ENCODE measurements around the gene CEACAM19. TPM values are rescaled to one million over a fixed set of nuclear protein-coding genes. Genes with fewer than 3 reads are reported as not detected.

CEACAM19 gene
- total RNA-seq, 1 donor from 2014 or later = 1.1 TPM

GRCh38 chr19:44684892-44685863 is 13.9 kb downstream of the CEACAM19 start:
- no peak overlapping the region for H3K4me3 Mint-ChIP-seq
- no peaks in the 10 kb centered on the region for H3K9me3 Mint-ChIP-seq
- H3K27me3 Mint-ChIP-seq (ENCODE audit: insufficient read depth) = peaks cover 9% of the 10 kb centered on the region
- no peak for DNase-seq (ENCODE audit: low spot score)
- intact Hi-C loops (cut with micrococcal nuclease) = no loop called here
- peaks cover 33% of the 10 kb centered on the region for H3K4me1 Mint-ChIP-seq (ENCODE audit: low read depth)
- no peaks in the 10 kb centered on the region for H3K36me3 Mint-ChIP-seq (ENCODE audit: low read depth)
- H3K27ac Mint-ChIP-seq = peak overlapping the region; percentile 52

DNA sequence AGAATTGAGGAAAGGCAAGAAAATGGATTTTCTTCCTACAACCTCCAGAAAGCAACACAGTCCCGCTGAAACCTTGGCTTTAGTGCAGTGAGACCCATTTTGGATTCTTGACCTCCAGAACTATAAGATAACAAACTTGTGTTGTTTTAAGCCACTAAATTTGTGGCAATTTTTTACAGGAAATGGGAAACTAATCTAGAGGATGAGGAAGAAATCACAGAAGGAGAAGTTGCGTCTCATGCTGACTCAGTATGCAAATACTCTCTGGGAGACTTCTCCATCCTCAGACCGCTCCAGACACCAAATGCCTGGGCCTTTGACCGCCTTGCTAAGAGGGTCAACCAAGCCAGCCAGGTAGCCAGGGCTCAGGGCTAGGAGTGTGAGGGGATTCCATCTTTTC is 14.6 kb downstream of the CEACAM19 start:
- peaks cover 34% of the 10 kb centered on the region for H3K4me1 Mint-ChIP-seq (ENCODE audit: low read depth)
- H3K4me3 Mint-ChIP-seq = no peak overlapping the region
- H3K9me3 Mint-ChIP-seq = no peaks in the 10 kb centered on the region
- no peaks in the 10 kb centered on the region for H3K36me3 Mint-ChIP-seq (ENCODE audit: low read depth)
- peaks cover 9% of the 10 kb centered on the region for H3K27me3 Mint-ChIP-seq (ENCODE audit: insufficient read depth)
- DNase-seq (ENCODE audit: low spot score) = no peak
- intact Hi-C loops (cut with micrococcal nuclease) = no loop called here
- no peak overlapping the region for H3K27ac Mint-ChIP-seq

GRCh38 chr19:44686896-44687295 is 15.6 kb downstream of the CEACAM19 start:
- peaks cover 10% of the 10 kb centered on the region for H3K27me3 Mint-ChIP-seq (ENCODE audit: insufficient read depth)
- DNase-seq (ENCODE audit: low spot score) = no peak
- peaks cover 38% of the 10 kb centered on the region for H3K4me1 Mint-ChIP-seq (ENCODE audit: low read depth)
- intact Hi-C loops (cut with micrococcal nuclease) = no loop called here
- H3K9me3 Mint-ChIP-seq = no peaks in the 10 kb centered on the region
- no peak overlapping the region for H3K27ac Mint-ChIP-seq
- no peaks in the 10 kb centered on the region for H3K36me3 Mint-ChIP-seq (ENCODE audit: low read depth)
- no peak overlapping the region for H3K4me3 Mint-ChIP-seq

DNA sequence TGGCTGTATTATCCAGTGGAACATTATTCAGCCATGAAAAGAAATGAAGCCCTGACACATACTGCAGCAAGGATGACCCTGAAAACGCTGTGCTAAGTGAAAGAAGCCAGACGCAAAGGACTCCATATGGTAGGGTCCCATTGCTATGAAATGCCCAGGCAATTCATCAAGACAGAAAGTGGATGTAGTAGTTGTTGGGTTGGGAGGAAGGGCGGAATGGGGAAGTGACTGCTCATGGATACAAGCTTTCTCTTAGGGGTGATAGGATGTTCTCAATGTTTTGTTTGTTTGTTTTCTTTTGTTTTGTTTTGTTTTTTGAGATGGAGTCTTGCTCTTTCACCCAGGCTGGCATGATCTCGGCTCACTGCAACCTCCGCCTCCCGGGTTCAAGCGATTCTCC is 16.6 kb downstream of the CEACAM19 start:
- intact Hi-C loops (cut with micrococcal nuclease) = no loop called here
- Mint-ChIP-seq H3K27ac (no peak overlapping the region), H3K9me3 (no peaks in the 10 kb centered on the region), H3K4me1 (ENCODE audit: low read depth) (peaks cover 48% of the 10 kb centered on the region), H3K27me3 (ENCODE audit: insufficient read depth) (peaks cover 14% of the 10 kb centered on the region), H3K36me3 (ENCODE audit: low read depth) (no peaks in the 10 kb centered on the region), H3K4me3 (no peak overlapping the region)
- DNase-seq (ENCODE audit: low spot score) = no peak

- intact Hi-C loops (cut with micrococcal nuclease) = loop anchor here (1.0 kb wide), 3 partner anchors 35 to 262 kb away; no protein-coding TSS in a partner anchor
- peak; percentile 65 for DNase-seq (ENCODE audit: low spot score)
- no peak overlapping the region for H3K4me3 Mint-ChIP-seq
- peaks cover 58% of the 10 kb centered on the region for H3K4me1 Mint-ChIP-seq (ENCODE audit: low read depth)
- no peaks in the 10 kb centered on the region for H3K9me3 Mint-ChIP-seq
- peaks cover 2% of the 10 kb centered on the region for H3K36me3 Mint-ChIP-seq (ENCODE audit: low read depth)
- peak overlapping the region; percentile 6 for H3K27ac Mint-ChIP-seq
- peaks cover 10% of the 10 kb centered on the region for H3K27me3 Mint-ChIP-seq (ENCODE audit: insufficient read depth)
These were observed 18.2 kb downstream of the CEACAM19 start for GRCh38 chr19:44689290-44690130.

DNA sequence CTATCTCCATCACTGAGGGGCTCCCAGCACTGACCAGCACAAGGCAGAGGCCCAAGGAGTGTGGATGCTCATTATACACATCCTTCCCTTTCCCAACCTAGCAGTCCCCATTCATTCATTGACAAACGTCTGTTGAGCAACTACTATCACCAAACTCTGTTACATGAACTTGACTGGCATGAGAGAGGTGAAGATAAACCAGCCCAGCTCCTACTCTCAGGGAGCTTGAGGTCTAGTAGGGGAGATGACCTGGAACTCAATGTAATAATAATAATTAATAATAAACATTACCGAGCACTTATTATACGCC is 18.8 kb downstream of the CEACAM19 start:
- no peak overlapping the region for H3K4me3 Mint-ChIP-seq
- no peaks in the 10 kb centered on the region for H3K9me3 Mint-ChIP-seq
- H3K27me3 Mint-ChIP-seq (ENCODE audit: insufficient read depth) = peaks cover 10% of the 10 kb centered on the region
- intact Hi-C loops (cut with micrococcal nuclease) = no loop called here
- H3K36me3 Mint-ChIP-seq (ENCODE audit: low read depth) = peaks cover 2% of the 10 kb centered on the region
- peak overlapping the region; percentile 29 for H3K27ac Mint-ChIP-seq
- peaks cover 57% of the 10 kb centered on the region for H3K4me1 Mint-ChIP-seq (ENCODE audit: low read depth)
- no peak for DNase-seq (ENCODE audit: low spot score)

DNA sequence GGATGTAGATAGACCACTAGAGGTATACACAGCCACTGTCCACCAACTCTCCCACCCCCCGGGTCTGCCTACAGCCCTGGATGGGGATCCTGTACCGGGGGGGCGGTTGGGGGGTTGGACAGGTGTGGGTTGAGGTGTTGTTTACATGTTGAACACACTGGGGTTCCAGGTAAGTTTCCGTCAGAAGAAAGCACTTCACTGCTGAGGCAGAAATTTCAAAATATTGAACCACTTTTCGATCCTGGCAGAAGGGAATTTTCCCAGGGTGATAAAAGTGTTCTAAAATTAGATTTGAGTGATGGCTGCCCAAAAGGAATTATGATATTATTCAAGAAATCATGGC is 21.1 kb downstream of the CEACAM19 start:
- peaks cover 11% of the 10 kb centered on the region for H3K27me3 Mint-ChIP-seq (ENCODE audit: insufficient read depth)

DNA sequence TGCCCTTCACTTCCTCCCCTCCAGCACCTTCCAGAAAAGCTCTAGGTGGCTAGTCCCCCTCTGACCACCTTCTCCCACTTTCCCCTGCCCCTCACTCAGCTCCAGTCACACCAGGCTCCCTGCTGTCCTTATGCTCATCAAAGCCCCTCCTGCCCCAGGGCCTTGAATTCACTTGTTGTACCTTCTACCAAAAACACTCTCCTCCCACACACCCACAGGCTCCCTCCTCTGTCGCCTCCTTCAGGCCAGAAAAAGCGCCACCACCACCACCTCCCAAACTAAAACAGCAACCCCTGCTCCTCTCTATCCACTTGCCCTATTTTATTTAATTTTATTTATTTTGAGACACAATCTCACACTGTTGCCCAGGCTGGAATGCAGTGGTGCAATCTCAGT is 22.9 kb downstream of the CEACAM19 start:
- Mint-ChIP-seq H3K27ac (peak overlapping the region; percentile 35), H3K4me1 (ENCODE audit: low read depth) (peaks cover 46% of the 10 kb centered on the region), H3K27me3 (ENCODE audit: insufficient read depth) (peaks cover 12% of the 10 kb centered on the region), H3K4me3 (peak overlapping the region; percentile 55), H3K36me3 (ENCODE audit: low read depth) (peaks cover 4% of the 10 kb centered on the region), H3K9me3 (no peaks in the 10 kb centered on the region)
- DNase-seq (ENCODE audit: low spot score) = no peak
- intact Hi-C loops (cut with micrococcal nuclease) = no loop called here

More for the DNA sequence above, 21.1 kb downstream of the CEACAM19 start:
- H3K4me1 Mint-ChIP-seq (ENCODE audit: low read depth) = peaks cover 48% of the 10 kb centered on the region
- no peak for DNase-seq (ENCODE audit: low spot score)
- H3K4me3 Mint-ChIP-seq = peak overlapping the region; percentile 72
- peaks cover 4% of the 10 kb centered on the region for H3K36me3 Mint-ChIP-seq (ENCODE audit: low read depth)
- H3K27ac Mint-ChIP-seq = peak overlapping the region; percentile 89
- intact Hi-C loops (cut with micrococcal nuclease) = loop anchor here (1.0 kb wide), 6 partner anchors 38 to 198 kb away; partner anchors contain the start of gene NECTIN2
- H3K9me3 Mint-ChIP-seq = no peaks in the 10 kb centered on the region

DNA sequence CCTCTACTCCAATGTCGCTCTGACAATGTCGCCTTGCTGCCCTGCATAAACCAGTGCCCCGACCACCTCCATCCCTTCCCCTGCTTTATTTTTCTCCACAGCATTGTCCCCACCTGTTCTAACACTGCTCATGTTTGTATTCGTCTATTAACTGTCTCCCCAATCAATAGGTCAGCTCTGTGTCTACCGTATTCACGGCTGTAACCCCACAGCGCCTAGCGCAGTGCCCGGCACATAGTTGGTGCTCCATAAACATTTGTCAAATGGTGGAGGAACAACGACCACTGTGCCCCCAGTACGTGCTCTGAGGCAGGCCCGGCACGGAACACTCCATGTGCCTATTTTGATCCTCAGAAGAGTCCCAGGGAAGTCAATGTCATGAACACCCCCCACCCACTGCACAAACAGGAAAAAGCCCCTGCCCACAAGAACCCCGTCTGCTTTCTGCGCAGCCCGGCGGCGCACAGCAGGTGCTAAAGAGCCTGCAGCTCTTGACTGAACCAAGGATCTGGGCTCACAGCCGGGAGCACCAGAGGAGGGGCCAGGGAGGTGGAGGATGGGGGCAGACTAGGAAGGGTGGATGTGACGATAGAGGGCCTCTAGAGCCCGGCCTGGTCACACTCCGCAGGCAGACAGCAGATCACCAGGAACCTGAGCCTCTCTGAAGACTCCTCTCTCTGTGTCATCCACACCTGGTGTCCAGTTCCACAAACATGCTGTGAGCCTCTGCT is 25.8 kb downstream of the CEACAM19 start:
- H3K27me3 Mint-ChIP-seq (ENCODE audit: insufficient read depth) = peaks cover 10% of the 10 kb centered on the region
- intact Hi-C loops (cut with micrococcal nuclease) = no loop called here
- H3K36me3 Mint-ChIP-seq (ENCODE audit: low read depth) = peaks cover 4% of the 10 kb centered on the region
- H3K9me3 Mint-ChIP-seq = no peaks in the 10 kb centered on the region
- H3K27ac Mint-ChIP-seq = no peak overlapping the region
- DNase-seq (ENCODE audit: low spot score) = no peak
- no peak overlapping the region for H3K4me3 Mint-ChIP-seq
- peaks cover 29% of the 10 kb centered on the region for H3K4me1 Mint-ChIP-seq (ENCODE audit: low read depth)

- Mint-ChIP-seq H3K27ac (no peak overlapping the region), H3K9me3 (no peaks in the 10 kb centered on the region), H3K27me3 (ENCODE audit: insufficient read depth) (peaks cover 10% of the 10 kb centered on the region), H3K4me3 (no peak overlapping the region), H3K36me3 (ENCODE audit: low read depth) (peaks cover 4% of the 10 kb centered on the region), H3K4me1 (ENCODE audit: low read depth) (peaks cover 23% of the 10 kb centered on the region)
- no peak for DNase-seq (ENCODE audit: low spot score)
- intact Hi-C loops (cut with micrococcal nuclease) = no loop called here
These were observed 26.4 kb downstream of the CEACAM19 start for GRCh38 chr19:44697670-44698034.

- no peak for DNase-seq (ENCODE audit: low spot score)
- H3K36me3 Mint-ChIP-seq (ENCODE audit: low read depth) = peaks cover 4% of the 10 kb centered on the region
- H3K4me3 Mint-ChIP-seq = no peak within 1 kb of the TSS
- peaks cover 19% of the 10 kb centered on the region for H3K4me1 Mint-ChIP-seq (ENCODE audit: low read depth)
- no peaks in the 10 kb centered on the region for H3K9me3 Mint-ChIP-seq
- no peak within 1 kb of the TSS for H3K27ac Mint-ChIP-seq
- intact Hi-C loops (cut with micrococcal nuclease) = no loop called here
- H3K27me3 Mint-ChIP-seq (ENCODE audit: insufficient read depth) = peaks cover 10% of the 10 kb centered on the region
These were observed 27.4 kb downstream of the CEACAM19 start, which contains the start of gene CEACAM16 for GRCh38 chr19:44698492-44699201. TSS of gene CEACAM16 (plus strand) at chr19:44699151. CDS start at chr19:44701457, 2,306 bp downstream.

GRCh38 chr19:44700547-44700946 is 29.3 kb downstream of the CEACAM19 start:
- peaks cover 9% of the 10 kb centered on the region for H3K4me1 Mint-ChIP-seq (ENCODE audit: low read depth)
- H3K36me3 Mint-ChIP-seq (ENCODE audit: low read depth) = peaks cover 3% of the 10 kb centered on the region
- H3K4me3 Mint-ChIP-seq = no peak overlapping the region
- intact Hi-C loops (cut with micrococcal nuclease) = no loop called here
- peaks cover 10% of the 10 kb centered on the region for H3K27me3 Mint-ChIP-seq (ENCODE audit: insufficient read depth)
- DNase-seq (ENCODE audit: low spot score) = no peak
- no peaks in the 10 kb centered on the region for H3K9me3 Mint-ChIP-seq
- no peak overlapping the region for H3K27ac Mint-ChIP-seq

All from activated T-helper 1 cell treated with anti-CD3 and anti-CD28 coated beads, Interleukin-12 subunit alpha, Interleukin-12 subunit beta, Interleukin-2, Interleukin-4 antibody, amounts not matched to agents 30 ng/mL and 10 ng/mL and 1 ng/mL, durations not matched to agents 14 hours and 24 hours and 36 hours (primary cell).